GM13976 (cell line): ENCODE measurements around the gene JOSD2.

ENCODE experiments used
- DNase-seq: peaks from one replicate; pipeline ENCODE4 v3.0.0; 2012; ENCODE audit warnings: low spot score
- CTCF ChIP-seq: IDR thresholded peaks from 2 replicates; pipeline ENCODE4 v1.5.1; 2012; ENCODE audit warnings: borderline replicate concordance, mild to moderate bottlenecking; ENCODE audit not compliant: insufficient read depth; ENCODE audit errors: extremely low read depth, missing control alignments, control extremely low read depth
- in situ Hi-C: fragments of 300-500 bp; cut with MboI; formaldehyde crosslinking; loops from one replicate; pipeline ENCODE4 v1.12.0; 2022; ENCODE audit warnings: low sequenced_read_pairs, mixed read lengths, inconsistent platforms; ENCODE audit not compliant: unreplicated experiment

Gene JOSD2

DNA sequence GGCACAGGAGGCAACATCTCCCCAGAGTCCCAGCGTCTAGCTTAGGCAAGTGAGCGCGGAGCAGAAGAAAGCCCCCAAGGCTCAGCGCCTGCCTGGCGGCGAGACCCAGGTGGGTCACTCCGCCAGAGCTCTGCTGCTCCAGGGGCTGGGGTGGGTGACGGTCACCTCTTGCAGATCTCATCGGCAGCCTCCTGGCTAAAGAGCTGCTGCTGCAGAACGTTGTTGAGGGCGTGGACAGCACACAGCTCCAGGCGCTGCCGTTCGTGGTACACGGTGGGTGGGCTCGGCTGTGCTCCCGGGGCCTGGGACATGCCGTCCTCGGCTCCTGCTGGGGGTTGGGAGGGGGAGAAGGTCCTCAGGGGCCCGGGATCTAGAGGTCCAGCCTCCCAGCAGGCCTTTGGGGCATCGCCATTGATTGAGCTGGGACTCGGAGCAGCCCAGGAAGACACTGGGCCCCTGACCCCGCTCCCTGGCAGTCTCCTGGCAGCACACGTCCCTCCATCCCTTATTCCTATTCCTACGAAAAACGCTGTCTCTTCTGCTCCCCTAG lies 795 bp downstream of the JOSD2 start:
- in situ Hi-C loops, result no loop called here
- DNase-seq, result no peak
- no peak for TF ChIP-seq CTCF

DNA sequence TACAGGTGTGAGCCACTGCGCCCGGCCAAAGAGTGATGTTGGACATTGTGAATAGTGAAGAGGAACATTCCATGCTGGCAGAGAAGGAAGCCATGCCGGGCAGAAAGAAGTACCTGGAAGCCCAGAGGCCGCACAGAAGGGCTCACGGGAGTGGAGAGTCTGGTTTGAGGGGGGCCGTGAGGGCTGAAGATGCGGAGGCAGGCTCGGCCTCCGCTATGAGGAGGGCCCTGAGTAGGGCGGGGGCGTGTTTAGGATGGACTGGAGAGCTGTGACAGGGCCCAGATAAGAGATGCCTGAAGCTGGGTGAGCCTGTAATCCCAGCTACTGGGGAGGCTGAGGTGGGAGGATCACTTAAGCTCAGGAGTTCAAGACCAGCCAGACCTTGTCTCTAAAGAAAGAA lies 1.6 kb downstream of the JOSD2 start:
- TF ChIP-seq CTCF, result no peak
- no peak for DNase-seq
- in situ Hi-C loops, result no loop called here

- TF ChIP-seq CTCF, result no peak
- DNase-seq, result no peak
- in situ Hi-C loops, result no loop called here
Observed at GRCh38 chr19:50508843-50509190, 2.2 kb downstream of the JOSD2 start.

DNA sequence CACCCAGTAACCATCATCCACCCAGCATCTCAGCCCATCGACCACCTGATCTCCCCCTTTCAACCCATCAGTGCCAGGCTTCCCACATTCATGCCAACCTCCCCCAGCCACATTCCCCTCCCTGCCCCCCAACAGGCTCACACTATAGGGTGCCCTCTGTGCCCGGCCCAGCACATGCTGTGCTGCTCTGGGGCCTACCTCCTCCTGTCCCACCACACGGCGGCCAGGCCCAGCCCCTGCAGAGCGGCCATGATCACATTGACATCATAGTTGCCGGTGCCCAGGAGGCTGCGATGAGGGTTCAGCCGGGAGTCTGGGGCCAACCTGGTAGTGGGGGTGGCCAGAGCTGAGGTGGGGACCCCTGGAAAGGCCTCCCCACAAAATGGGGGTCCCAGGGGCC lies 3.6 kb downstream of the JOSD2 start:
- in situ Hi-C loops, result no loop called here
- no peak for TF ChIP-seq CTCF
- no peak for DNase-seq

DNA sequence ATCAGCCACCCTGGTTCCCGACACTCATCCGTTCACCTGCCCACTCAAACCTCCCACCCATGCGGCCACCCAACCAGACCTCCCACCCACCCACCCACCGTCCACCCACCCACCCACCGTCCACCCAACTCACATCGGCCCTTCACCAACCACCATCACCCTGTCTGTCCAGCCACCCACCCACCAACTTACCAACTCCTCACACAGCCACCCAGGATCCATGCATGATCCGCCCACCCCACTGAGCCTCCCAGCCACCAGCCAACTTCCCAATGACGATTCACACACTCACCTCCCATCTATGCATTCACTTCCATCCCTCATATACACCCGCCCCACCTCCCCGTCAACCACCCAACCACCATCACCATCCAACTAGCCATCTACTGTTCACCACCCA lies 4.3 kb downstream of the JOSD2 start:
- in situ Hi-C loops, result no loop called here
- DNase-seq, result no peak
- no peak for TF ChIP-seq CTCF

GRCh38 chr19:50505856-50506611 lies 5.0 kb downstream of the JOSD2 start:
- in situ Hi-C loops, result no loop called here
- no peak for TF ChIP-seq CTCF

More at GRCh38 chr19:50505856-50506611, 5.0 kb downstream of the JOSD2 start:
- no peak for DNase-seq
